Breast epithelium (tissue), 4 donors: ENCODE data around the gene HOXD12. TPM values are rescaled to one million over a fixed set of nuclear protein-coding genes. Genes with fewer than 3 reads are reported as not detected.

ENCODE experiments used
- DNase-seq, 2 donors: peaks; one replicate each; pipeline ENCODE4 v3.0.0-alpha.2; 2019; ENCODE audit warnings: low spot score in 2 of 2
- H3K27ac ChIP-seq, 2 donors: fragments of 200-600 bp; sonication (generic) in 1 of 2; one replicate each; pipeline ENCODE4 v1.5.1; 2016 to 2019; ENCODE audit warnings: mild to moderate bottlenecking in 1 of 2
- H3K27me3 ChIP-seq, 2 donors: fragments of 200-600 bp; sonication (generic) in 1 of 2; one replicate each; pipeline versions ENCODE4 v1.5.1 to v1.6.0; 2017 to 2019; ENCODE audit warnings: control low read depth in 1 of 2, mild to moderate bottlenecking in 1 of 2
- H3K36me3 ChIP-seq: fragments of 200-600 bp; one replicate; pipeline ENCODE4 v1.5.1; 2019
- H3K4me1 ChIP-seq, 2 donors: fragments of 200-600 bp; sonication (generic); one replicate each; pipeline ENCODE4 v1.5.1; 2016 to 2019; ENCODE audit warnings: control low read depth in 1 of 2
- H3K4me3 ChIP-seq, 3 donors: fragments of 200-600 bp; sonication (generic); 1 replicate in 2 of 3; 2 replicates in 1 of 3; pipeline ENCODE4 v1.5.1; 2016 to 2019; ENCODE audit warnings: mild to moderate bottlenecking in 3 of 3, moderate library complexity in 2 of 3
- H3K9me3 ChIP-seq, 2 donors: fragments of 200-600 bp; sonication (generic) in 1 of 2; one replicate each; pipeline ENCODE4 v1.5.1; 2016 to 2019; ENCODE audit warnings: control low read depth in 1 of 2
- POLR2A ChIP-seq: fragments of 450-650 bp; IDR thresholded peaks from one replicate; pipeline ENCODE4 v1.6.1; 2016; ENCODE audit warnings: antibody characterized with exemption, mild to moderate bottlenecking, moderate library complexity
- POLR2AphosphoS5 ChIP-seq, 3 donors: sonication (generic); formaldehyde crosslinking; IDR thresholded peaks; one replicate each; pipeline ENCODE4 v1.6.1; 2017; ENCODE audit warnings: antibody characterized with exemption in 3 of 3
- intact Hi-C: fragments of 100-400 bp; cut with DNase I; formaldehyde crosslinking; loops from one replicate; pipeline ENCODE4 v1.15.1; 2023; ENCODE audit warnings: low total_unique reads
- total RNA-seq, 3 donors: library from RNA; depleted of rRNA; stranded (reverse); fragments of >200 nt; gene quantifications; one replicate each; pipeline ENCODE4 v1.1.0, GENCODE V29; 2016
- TF ChIP-seq, protein P1 (sequence below), 3 donors: fragments of 450-650 bp; IDR thresholded peaks; one replicate each; pipeline ENCODE4 v1.5.1; 2016 to 2017; ENCODE audit warnings: antibody characterized with exemption in 3 of 3, mild to moderate bottlenecking in 3 of 3, moderate library complexity in 3 of 3

Gene HOXD12
- total RNA-seq, 3 donors from 2014 or later: not detected

DNA sequence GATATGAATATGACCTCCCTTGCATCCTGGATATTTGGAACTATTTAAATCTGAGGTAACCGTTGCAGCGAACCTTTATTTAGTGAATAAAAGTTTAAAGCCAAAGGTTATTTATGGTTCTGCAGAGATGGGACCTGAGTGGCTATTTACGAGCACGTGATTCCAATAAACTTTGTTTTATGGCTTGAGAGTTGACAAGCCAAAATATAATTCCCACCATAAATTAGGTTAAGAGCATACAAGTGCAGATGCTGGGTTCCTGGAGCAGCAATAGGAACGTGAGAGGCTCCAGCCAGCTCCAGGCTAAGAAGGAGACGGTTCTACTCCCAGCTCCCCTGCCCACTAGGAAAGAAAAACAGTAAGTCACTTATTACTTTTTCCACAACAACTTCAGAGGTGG, 46.5 kb downstream of the HOXD12 start:
- H3K4me3 ChIP-seq: no peak overlapping the region
- no peaks in the 10 kb centered on the region for H3K36me3 ChIP-seq
- no peak for DNase-seq
- H3K27ac ChIP-seq: no peak overlapping the region
- intact Hi-C loops: no loop called here
- H3K4me1 ChIP-seq: no peaks in the 10 kb centered on the region
- H3K9me3 ChIP-seq: no peaks in the 10 kb centered on the region
- peaks cover 0 to 81% of the 10 kb centered on the region in 2 donors for H3K27me3 ChIP-seq
- no peak for TF ChIP-seq POLR2AphosphoS5 (IDR thresholded peaks at IDR 0.05)
- TF ChIP-seq, protein P1, sequence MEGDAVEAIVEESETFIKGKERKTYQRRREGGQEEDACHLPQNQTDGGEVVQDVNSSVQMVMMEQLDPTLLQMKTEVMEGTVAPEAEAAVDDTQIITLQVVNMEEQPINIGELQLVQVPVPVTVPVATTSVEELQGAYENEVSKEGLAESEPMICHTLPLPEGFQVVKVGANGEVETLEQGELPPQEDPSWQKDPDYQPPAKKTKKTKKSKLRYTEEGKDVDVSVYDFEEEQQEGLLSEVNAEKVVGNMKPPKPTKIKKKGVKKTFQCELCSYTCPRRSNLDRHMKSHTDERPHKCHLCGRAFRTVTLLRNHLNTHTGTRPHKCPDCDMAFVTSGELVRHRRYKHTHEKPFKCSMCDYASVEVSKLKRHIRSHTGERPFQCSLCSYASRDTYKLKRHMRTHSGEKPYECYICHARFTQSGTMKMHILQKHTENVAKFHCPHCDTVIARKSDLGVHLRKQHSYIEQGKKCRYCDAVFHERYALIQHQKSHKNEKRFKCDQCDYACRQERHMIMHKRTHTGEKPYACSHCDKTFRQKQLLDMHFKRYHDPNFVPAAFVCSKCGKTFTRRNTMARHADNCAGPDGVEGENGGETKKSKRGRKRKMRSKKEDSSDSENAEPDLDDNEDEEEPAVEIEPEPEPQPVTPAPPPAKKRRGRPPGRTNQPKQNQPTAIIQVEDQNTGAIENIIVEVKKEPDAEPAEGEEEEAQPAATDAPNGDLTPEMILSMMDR (IDR thresholded peaks at IDR 0.05): no peak
- TF ChIP-seq POLR2A: no peak

DNA sequence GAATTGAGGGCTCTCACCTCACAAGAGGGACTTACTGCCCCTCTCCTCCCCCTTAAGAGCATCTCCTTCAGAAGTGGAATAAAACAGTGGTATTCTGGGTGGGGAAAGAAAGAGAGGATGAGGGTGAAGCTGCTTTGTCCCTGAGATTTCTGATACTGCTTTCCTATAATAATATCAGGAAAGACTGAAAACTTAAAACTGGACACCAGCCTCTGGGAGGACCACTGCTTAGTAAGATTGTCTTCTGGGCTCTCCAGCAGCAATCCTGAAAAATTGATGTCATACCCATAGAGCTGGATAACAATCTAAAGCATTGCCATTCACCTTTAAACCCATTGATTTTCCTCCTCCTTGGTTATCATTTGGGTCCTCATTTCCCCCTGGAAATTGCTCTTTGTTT, 47.0 kb downstream of the HOXD12 start:
- TF ChIP-seq, protein P1 (IDR thresholded peaks at IDR 0.05): no peak
- no peak for TF ChIP-seq POLR2AphosphoS5 (IDR thresholded peaks at IDR 0.05)
- no peak for TF ChIP-seq POLR2A
- no peak for DNase-seq
- H3K27me3 ChIP-seq: peaks cover 1 to 84% of the 10 kb centered on the region in 2 donors
- H3K27ac ChIP-seq: no peak overlapping the region
- no peaks in the 10 kb centered on the region for H3K4me1 ChIP-seq
- no peak overlapping the region for H3K4me3 ChIP-seq
- intact Hi-C loops: no loop called here
- H3K9me3 ChIP-seq: no peaks in the 10 kb centered on the region
- no peaks in the 10 kb centered on the region for H3K36me3 ChIP-seq

DNA sequence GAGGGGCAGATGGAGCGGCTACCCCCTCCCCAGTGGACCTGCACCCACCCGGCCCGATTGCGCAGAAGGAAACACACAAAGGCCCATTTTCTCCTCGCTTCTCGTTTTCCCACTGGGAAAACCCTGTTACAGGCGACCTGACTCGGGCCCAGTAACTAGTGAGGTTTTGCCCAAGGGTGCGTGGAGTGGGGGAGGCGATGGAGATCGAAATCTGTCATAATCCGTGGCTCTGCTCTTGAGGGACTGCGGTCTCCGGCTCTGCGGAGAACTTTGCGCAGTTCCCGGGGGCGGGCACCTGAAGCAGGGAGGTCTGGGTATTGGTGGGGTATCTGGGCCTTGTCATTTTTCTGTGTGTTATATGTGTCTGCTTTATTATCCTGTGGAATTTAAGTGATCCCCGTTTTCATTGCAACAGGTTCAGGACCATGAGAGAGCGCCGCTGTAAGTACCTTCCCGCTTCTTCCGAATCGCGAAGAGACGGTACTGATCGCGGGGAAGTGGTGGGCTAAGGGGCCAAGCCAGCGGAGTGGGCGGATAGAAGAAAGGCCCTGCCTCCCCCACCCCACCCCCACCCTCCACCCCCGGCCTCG, 47.7 kb downstream of the HOXD12 start:
- Histone ChIP-seq H3K36me3 (no peaks in the 10 kb centered on the region), H3K27me3 (peaks cover 4 to 90% of the 10 kb centered on the region in 2 donors), H3K9me3 (no peaks in the 10 kb centered on the region), H3K27ac (no peak overlapping the region), H3K4me3 (no peak overlapping the region), H3K4me1 (no peaks in the 10 kb centered on the region)
- DNase-seq: no peak
- intact Hi-C loops: no loop called here
- TF ChIP-seq POLR2A: no peak
- TF ChIP-seq POLR2AphosphoS5 (IDR thresholded peaks at IDR 0.05): no peak

DNA sequence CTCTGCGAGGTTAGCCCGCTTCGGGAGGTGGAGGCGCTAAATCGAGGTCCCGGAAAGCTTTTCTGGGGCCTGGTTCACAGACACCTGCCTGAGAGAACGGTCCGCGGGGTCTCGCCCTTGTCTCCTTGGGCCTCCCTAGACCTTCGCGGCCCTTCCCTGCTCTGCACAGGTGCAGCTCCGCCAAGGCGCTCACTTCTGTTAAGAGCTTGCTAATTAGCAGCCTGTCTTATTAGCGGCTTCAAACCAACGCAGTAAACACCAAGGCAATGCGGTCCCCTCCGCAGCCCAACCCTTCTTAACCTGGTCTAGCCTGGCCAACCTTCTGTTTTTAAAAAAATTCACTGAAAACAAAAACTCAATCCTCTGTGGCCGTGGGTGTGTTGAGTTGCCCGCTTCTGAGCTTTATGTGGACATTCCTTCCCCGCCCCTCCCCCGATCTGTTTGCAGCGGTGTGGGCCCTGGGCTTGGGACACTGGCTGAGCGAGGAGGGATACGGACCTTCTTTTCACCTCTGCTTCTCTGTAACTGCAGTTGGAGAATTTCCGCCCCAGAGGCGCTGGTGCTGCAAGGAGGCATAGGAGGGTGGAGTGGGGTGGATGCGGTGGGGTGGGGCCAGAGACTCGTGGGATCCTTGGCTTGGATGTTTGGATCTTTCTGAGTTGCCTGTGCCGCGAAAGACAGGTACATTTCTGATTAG, 48.4 kb downstream of the HOXD12 start:
- no peaks in the 10 kb centered on the region for H3K4me1 ChIP-seq
- no peak for DNase-seq
- H3K27me3 ChIP-seq: peaks cover 4 to 90% of the 10 kb centered on the region in 2 donors
- TF ChIP-seq POLR2AphosphoS5 (IDR thresholded peaks at IDR 0.05) (no peak), POLR2A (no peak)
- TF ChIP-seq, protein P1 (IDR thresholded peaks at IDR 0.05): no peak
- intact Hi-C loops: no loop called here
- no peaks in the 10 kb centered on the region for H3K36me3 ChIP-seq
- no peaks in the 10 kb centered on the region for H3K9me3 ChIP-seq
- H3K27ac ChIP-seq: no peak overlapping the region
- H3K4me3 ChIP-seq: no peak overlapping the region

DNA sequence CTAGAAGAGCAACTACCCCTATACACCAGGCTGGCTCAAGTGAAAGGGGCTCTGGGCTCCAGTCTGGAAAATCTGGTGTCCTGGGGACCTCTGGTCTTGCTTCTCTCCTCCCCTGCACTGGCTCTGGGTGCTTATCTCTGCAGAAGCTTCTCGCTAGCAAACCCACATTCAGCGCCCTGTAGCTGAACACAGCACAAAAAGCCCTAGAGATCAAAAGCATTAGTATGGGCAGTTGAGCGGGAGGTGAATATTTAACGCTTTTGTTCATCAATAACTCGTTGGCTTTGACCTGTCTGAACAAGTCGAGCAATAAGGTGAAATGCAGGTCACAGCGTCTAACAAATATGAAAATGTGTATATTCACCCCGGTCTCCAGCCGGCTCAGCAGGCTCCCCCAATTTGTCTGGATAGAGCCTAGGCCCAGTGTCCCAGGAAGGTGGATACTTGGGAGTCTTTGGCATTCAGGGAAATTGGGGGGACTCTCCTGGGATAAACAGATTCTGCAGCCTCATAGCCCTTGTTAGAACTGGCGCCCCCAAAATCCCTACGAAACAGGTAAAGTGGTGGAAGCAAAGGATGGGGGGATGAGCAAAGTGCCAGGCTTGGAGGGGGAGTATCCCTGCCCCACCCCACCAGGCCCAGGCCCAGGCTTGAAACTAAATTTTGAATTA, 49.3 kb downstream of the HOXD12 start:
- DNase-seq: no peak
- H3K27me3 ChIP-seq: peaks cover 4 to 86% of the 10 kb centered on the region in 2 donors

More for the DNA sequence above, 49.3 kb downstream of the HOXD12 start:
- Histone ChIP-seq H3K27ac (no peak overlapping the region), H3K9me3 (no peaks in the 10 kb centered on the region), H3K4me3 (no peak overlapping the region), H3K36me3 (no peaks in the 10 kb centered on the region), H3K4me1 (no peaks in the 10 kb centered on the region)
- TF ChIP-seq POLR2A (no peak), POLR2AphosphoS5 (IDR thresholded peaks at IDR 0.05) (no peak)
- TF ChIP-seq, protein P1 (IDR thresholded peaks at IDR 0.05): no peak
- intact Hi-C loops: no loop called here
